ENCODE results near the gene BLOC1S4.
"Not testable (repeated sequence)": the region's sequence is repeated elsewhere in the genome, so short reads cannot be mapped to it uniquely, and the experiment has no call there.

Gene BLOC1S4

DNA sequence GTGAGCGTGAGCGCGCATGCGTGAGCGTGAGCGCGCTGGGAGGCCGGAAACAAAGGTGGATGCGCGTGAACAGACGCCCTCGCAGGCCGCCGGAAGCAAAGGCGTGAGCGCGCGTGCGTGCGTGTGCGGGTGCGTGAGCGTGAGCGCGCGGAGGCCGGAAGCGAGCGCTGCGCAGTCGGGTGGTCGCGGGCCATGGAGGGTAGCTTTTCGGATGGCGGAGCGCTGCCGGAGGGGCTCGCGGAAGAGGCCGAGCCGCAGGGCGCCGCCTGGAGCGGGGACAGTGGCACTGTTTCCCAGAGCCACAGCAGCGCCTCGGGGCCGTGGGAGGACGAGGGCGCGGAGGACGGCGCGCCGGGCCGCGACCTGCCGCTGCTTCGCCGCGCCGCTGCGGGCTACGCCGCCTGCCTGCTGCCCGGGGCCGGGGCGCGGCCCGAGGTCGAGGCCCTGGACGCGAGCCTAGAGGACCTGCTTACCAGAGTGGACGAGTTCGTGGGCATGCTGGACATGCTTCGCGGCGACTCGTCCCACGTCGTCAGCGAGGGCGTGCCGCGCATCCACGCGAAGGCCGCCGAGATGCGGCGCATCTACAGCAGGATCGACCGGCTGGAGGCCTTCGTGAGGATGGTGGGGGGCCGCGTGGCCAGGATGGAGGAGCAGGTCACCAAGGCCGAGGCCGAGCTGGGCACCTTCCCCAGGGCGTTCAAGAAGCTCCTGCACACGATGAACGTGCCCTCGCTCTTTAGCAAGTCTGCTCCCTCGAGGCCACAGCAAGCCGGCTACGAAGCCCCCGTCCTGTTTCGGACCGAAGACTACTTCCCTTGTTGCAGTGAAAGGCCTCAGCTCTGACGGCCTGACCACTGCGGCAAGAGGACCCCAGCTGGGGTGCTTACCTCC, at the start of gene BLOC1S4:
Gene BLOC1S4 (plus strand): TSS at position 157 of the 894 bp plus-strand sequence. CDS start 36 bp downstream, at position 193.
- DNase-seq (ENCODE audit: low read depth): peak; percentile 84

- no peak for DNase-seq (ENCODE audit: low read depth)
Observed at GRCh38 chr4:6668391-6668790, 47.6 kb upstream of the BLOC1S4 start.

GRCh38 chr4:6671648-6672047, 44.3 kb upstream of the BLOC1S4 start:
- no peak for DNase-seq (ENCODE audit: low read depth)

DNA sequence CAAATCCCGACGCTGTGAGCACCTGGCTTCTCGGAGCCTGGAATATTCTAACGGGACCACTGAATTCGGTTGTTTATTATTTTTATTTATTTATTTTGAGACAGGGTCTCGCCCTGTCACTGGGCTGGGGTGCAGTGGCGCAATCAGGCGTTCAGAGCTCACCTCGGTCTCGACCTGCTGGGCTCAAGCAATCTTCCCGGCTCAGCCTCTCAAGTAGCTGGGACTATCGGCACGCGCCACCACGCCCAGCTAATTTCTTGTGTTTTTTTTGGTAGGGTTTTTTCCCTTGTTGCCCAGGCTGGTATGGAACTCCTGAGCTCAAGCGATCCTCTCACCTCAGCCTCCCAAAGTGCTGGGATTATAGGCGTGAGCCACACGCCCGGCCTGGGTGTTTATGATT, 43.8 kb upstream of the BLOC1S4 start:
- DNase-seq (ENCODE audit: low read depth): no peak

GRCh38 chr4:6672541-6673190, 43.3 kb upstream of the BLOC1S4 start:
- not testable (repeated sequence) for DNase-seq (ENCODE audit: low read depth)

DNA sequence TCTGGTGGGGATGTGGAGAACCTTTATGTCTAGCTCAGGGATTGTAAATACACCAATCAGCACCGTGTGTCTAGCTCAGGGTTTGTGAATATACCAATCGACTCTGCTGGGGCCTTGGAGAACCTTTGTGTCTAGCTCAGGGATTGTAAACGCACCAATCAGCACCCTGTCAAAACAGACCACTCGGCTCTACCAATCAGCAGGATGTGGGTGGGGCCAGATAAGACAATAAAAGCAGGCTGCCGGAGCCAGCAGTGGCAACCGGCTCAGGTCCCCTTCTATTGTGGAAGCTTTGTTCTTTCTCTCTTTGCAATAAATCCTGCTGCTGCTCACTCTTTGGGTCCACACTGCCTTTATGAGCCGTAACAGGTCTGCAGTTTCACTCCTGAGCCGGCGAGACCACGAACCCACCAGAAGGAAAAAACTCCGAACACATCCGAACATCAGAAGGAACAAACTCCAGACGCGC, 42.7 kb upstream of the BLOC1S4 start:
- peak; percentile 40 for DNase-seq (ENCODE audit: low read depth)

- DNase-seq (ENCODE audit: low read depth): peak; percentile 91
Observed at GRCh38 chr4:6673660-6674499, 42.1 kb upstream of the BLOC1S4 start.

DNA sequence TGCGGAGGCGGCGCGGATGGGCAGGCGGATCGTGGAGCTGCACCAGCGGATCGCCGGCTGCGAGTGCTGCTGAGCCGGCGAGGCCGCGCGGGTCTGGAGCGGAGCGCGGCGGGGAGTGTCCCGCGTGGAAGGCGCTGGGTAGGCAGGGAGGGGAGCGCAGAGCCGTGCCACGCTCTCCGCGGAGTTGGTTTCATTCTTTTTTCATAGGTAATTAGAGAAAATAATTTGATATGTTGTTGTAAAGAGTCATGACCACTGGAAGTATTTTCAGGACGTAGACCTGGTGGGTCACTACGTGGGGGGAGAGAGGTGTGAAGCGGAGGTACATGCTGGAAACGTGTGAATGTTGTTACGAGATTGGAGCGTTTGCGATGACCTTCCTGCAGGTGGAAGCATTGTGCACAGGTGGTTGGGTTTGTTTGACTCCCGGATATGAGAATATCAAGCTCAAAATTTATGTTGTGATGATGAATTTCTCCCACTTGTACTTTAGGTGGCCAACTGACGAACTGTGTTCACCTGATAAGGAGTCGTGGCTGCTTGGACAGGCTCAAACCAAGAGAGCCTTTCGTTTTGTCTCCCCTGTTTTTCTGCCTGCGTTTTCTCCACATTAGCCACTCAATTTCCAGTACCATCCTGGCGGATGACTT, 41.3 kb upstream of the BLOC1S4 start:
- DNase-seq (ENCODE audit: low read depth): peak; percentile 55

DNA sequence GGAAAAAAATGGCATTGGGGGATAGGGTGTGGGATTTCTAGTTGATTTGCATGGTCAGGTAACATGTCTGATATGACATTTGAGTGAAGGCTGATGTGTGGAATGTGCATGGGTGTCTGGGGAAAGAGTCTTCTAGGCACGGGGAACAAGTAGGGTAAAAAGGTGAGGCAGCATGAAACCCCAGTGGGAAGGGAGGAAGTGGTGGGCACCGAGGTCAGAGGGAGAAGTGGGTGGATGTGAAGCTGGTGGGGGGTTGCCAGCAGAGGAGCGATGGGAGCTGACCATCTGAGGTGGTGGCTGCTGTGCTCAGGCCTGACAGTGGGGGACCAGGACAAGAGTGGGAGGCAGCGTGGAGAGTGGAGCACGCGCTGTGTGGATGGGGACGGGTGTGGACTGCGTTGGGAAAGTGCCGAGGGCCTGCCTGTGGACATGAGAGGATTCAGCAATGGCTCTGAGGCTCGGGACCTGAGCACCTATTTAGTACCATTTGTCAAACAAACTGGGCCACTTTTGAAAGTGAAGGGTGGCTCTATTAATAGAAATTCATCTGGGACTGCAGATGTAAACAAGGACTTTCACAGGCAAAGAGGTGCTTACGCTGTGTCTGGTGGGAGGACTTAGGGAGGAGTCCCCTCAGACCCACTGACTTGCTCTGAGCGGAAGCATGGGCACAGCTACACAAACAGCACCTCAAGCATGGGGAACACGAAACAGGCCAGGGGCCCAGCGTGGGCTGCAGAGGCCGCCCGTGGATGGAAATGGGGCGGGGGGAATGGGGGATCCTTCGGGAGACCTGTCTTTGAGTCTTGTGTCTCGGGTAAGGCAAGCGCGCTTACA, 39.0 kb upstream of the BLOC1S4 start:
- DNase-seq (ENCODE audit: low read depth): no peak

- no peak for DNase-seq (ENCODE audit: low read depth)
Observed at GRCh38 chr4:6680372-6681034, 35.5 kb upstream of the BLOC1S4 start.

DNA sequence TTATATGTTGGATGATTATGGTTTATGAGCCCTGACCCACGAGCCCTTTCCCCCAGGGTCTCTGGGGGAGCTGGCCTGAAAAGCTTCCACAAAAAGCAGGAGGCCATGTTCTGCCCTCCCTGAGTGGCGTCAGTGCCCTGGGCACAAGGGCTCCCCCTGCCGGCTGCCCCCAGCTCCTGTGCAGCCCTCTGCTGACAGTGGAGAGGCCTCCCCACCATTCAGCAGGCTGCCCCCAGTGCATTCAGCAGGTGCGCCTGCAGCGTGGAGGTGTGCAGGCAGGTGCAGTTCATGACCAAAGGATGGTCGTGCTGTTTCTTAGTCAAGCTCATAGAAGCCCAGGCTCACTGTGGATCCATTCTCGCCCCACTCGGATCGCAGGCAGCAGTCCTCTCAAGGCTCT, 34.8 kb upstream of the BLOC1S4 start:
- DNase-seq (ENCODE audit: low read depth): no peak

DNA sequence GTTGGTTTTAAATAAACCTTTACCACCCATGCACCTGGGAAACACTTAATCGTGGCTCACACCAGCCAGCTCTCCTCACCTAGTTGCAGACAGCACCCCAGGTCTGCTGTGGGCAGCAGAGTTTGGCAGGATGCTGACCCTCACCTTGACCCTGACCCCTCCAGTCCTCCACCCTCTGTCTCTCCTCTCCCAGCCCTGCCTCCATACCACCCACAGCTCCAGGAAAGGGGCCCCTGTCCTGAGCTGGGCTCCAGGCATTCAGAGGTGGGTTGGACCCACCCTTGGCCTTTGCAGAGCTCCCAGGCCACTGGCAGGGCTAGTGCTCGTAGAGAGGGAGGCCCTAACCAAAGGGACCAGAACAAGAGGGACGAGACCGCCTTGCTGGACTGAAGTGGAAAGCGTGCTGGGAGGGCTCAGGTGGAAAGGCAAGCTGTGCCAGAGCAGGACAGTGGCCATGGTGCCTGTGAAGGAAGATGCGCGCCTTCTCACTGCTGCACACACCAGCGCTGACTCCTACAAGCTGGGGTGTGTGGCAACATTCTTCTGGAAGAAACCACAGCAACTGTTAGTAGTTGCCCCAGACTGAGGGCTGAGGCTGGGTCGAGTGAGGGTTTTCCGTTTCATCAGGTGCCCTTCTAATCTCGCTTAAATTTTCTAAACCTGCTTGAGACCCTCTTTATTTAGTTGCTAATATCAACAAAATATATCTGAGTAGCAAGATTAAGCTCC, 32.9 kb upstream of the BLOC1S4 start:
- no peak for DNase-seq (ENCODE audit: low read depth)

GRCh38 chr4:6684656-6685055, 31.3 kb upstream of the BLOC1S4 start:
- no peak for DNase-seq (ENCODE audit: low read depth)

DNA sequence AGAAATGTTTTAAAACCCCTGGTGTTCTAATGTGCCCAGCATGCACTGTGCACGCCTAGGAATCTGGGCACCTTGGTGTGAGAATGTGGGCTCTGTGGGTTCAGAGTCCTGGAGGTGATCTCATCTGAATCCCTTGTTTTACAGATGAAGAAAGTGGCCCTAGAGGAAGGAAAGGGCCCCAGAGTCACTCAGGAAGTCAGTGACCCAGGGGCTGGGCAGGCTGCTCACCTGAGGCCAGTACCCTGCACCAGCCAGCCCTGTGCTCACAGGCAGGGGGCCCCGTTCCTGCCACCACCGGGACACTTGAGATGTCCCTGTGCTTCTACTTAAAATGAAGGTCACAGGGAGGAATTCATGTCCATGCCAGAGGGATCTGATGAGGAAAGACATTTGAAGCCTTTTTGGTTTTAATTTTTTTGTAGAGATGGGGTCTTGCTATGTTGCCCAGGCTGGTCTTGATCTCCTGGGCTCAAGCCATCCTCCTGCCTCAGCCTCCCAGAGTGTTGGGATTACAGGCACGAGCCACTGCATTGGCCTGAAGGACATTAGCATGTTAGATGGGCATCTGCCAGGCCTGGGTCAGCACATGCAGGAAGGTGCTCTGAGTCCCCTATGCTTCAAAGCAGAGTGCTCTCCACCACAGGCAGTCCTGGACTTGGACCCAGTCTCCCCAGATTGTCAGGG, 29.7 kb upstream of the BLOC1S4 start:
- no peak for DNase-seq (ENCODE audit: low read depth)

GRCh38 chr4:6687947-6688878, 27.8 kb upstream of the BLOC1S4 start:
- no peak for DNase-seq (ENCODE audit: low read depth)

- DNase-seq (ENCODE audit: low read depth): peak; percentile 70
Observed at GRCh38 chr4:6688879-6689505, 27.0 kb upstream of the BLOC1S4 start.

DNA sequence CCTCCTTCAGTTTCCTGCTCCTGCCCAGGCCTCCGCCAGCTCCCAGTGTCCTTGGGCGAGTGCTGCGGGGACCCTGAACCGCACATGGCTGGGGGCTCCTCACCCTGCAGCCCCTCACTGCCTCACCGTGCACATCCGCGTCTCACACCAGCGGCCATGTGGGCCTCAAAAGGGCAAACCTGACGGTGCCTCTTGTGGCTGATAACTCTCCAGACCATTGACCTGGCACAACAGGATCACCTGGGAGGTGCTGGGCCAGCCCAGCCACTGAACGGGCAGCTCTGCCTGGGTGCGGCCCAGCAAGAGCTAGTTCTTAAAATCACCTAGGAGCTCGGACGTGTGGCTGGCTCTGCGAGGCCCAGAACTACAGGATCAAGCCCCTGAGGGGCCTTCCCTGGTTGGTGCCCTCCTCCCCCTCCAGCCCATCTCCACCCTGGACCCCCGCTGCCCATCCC, 26.4 kb upstream of the BLOC1S4 start:
- DNase-seq (ENCODE audit: low read depth): no peak
